Peyer's patch (tissue), 4 donors: ENCODE data around the gene SPECC1L. TPM values are rescaled to one million over a fixed set of nuclear protein-coding genes. Genes with fewer than 3 reads are reported as not detected.
A peak's percentile ranks its signal among the peaks of the same experiment; 100 is the strongest.
"Not testable (repeated sequence)": the region's sequence is repeated elsewhere in the genome, so short reads cannot be mapped to it uniquely, and the experiment has no call there.

Experiments
- DNase-seq, 3 donors: peaks; one replicate each; pipeline ENCODE4 v3.0.0-alpha.2; 2017 to 2019
- H3K27ac ChIP-seq, 4 donors: fragments of 200-600 bp; sonication (generic); one replicate each; pipeline ENCODE4 v1.5.1; 2016 to 2019
- H3K27me3 ChIP-seq, 2 donors: fragments of 200-600 bp; sonication (generic); one replicate each; pipeline ENCODE4 v1.5.1; 2019
- H3K36me3 ChIP-seq, 3 donors: fragments of 200-600 bp; sonication (generic); one replicate each; pipeline ENCODE4 v1.5.1; 2016 to 2019
- H3K4me1 ChIP-seq, 4 donors: fragments of 200-600 bp; sonication (generic); one replicate each; pipeline ENCODE4 v1.5.1; 2016 to 2019
- H3K4me3 ChIP-seq, 4 donors: fragments of 200-600 bp; sonication (generic); 1 replicate in 3 of 4; 2 replicates in 1 of 4; pipeline ENCODE4 v1.5.1; 2016 to 2019; ENCODE audit warnings: mild to moderate bottlenecking in 1 of 4
- H3K9me3 ChIP-seq, 4 donors: fragments of 200-600 bp; sonication (generic); one replicate each; pipeline ENCODE4 v1.5.1; 2016 to 2019; ENCODE audit warnings: mild to moderate bottlenecking in 1 of 4
- POLR2A ChIP-seq, 2 donors: fragments of 450-650 bp; IDR thresholded peaks; one replicate each; pipeline ENCODE4 v1.5.1; 2017; ENCODE audit warnings: antibody characterized with exemption in 2 of 2, mild to moderate bottlenecking in 2 of 2, moderate library complexity in 2 of 2
- total RNA-seq, 4 donors: library from RNA; depleted of rRNA; stranded (reverse); fragments of >200 nt; gene quantifications; one replicate each; pipeline ENCODE4 v1.1.0, GENCODE V29; 2016
- TF ChIP-seq, protein P1 (sequence below), 6 experiments: fragments of 450-650 bp in 4 of 6; fragments of 200-600 bp in 2 of 6; sonication (generic) in 1 of 6; IDR thresholded peaks; one replicate each; pipeline ENCODE4 v1.5.1; 2017 to 2019; ENCODE audit warnings: antibody characterized with exemption in 6 of 6, mild to moderate bottlenecking in 3 of 6, moderate library complexity in 1 of 6

The SPECC1L gene
- total RNA-seq, 4 donors from 2014 or later, result 24.2 to 147 (median 34.4) TPM

DNA sequence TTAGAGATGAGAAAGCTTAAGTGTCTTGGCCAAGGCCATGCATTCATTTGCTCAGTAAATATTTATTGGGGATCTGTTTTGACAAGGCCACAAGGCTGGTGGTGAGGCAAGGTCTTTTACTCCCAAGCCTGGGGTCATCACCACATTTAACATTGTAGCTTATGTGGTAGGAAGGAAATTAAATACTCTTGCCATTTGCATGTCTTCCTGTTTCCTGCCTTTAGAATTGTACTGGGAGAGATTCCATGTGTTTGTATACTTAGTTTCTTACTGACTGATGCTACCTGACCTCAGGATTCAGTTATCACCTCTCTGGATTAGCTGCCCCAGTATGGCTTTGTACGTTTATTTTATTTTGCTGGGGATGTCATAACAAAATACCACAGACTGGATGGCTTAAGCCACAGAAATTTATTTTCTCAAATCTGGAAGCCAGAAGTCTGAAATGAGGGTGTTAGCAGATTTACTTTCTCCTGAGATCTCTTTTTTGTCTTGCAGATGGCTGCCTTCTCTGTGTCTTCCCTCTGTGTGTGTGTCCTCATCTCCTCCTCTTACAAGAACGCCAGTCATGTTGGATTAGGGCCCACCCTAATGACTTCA, 44.8 kb downstream of the SPECC1L start:
- Histone ChIP-seq H3K9me3 (no peaks in the 10 kb centered on the region), H3K27me3 (no peaks in the 10 kb centered on the region), H3K4me1 (no peaks in the 10 kb centered on the region), H3K36me3 (peaks cover 0 to 47% (median 0%) of the 10 kb centered on the region in 3 donors), H3K27ac (no peak overlapping the region), H3K4me3 (no peak overlapping the region)
- TF ChIP-seq, protein P1, sequence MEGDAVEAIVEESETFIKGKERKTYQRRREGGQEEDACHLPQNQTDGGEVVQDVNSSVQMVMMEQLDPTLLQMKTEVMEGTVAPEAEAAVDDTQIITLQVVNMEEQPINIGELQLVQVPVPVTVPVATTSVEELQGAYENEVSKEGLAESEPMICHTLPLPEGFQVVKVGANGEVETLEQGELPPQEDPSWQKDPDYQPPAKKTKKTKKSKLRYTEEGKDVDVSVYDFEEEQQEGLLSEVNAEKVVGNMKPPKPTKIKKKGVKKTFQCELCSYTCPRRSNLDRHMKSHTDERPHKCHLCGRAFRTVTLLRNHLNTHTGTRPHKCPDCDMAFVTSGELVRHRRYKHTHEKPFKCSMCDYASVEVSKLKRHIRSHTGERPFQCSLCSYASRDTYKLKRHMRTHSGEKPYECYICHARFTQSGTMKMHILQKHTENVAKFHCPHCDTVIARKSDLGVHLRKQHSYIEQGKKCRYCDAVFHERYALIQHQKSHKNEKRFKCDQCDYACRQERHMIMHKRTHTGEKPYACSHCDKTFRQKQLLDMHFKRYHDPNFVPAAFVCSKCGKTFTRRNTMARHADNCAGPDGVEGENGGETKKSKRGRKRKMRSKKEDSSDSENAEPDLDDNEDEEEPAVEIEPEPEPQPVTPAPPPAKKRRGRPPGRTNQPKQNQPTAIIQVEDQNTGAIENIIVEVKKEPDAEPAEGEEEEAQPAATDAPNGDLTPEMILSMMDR (IDR thresholded peaks at IDR 0.05), result no peak
- no peak for TF ChIP-seq POLR2A (IDR thresholded peaks at IDR 0.05)
- DNase-seq, result no peak

DNA sequence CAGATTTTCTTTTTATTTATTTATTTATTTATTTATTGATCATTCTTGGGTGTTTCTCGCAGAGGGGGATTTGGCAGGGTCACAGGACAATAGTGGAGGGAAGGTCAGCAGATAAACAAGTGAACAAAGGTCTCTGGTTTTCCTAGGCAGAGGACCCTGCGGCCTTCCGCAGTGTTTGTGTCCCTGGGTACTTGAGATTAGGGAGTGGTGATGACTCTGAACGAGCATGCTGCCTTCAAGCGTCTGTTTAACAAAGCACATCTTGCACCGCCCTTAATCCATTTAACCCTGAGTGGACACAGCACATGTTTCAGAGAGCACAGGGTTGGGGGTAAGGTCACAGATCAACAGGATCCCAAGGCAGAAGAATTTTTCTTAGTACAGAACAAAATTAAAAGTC, 45.6 kb downstream of the SPECC1L start:
- H3K4me3 ChIP-seq, H3K27me3 ChIP-seq, H3K4me1 ChIP-seq, H3K27ac ChIP-seq, H3K9me3 ChIP-seq, DNase-seq: not testable (repeated sequence)
- H3K36me3 ChIP-seq, result peaks cover 0 to 51% (median 0%) of the 10 kb centered on the region in 3 donors

GRCh38 chr22:24317511-24317910, 46.9 kb downstream of the SPECC1L start:
- not testable (repeated sequence) for H3K9me3 ChIP-seq, H3K4me3 ChIP-seq, H3K27me3 ChIP-seq, H3K4me1 ChIP-seq, DNase-seq, H3K27ac ChIP-seq
- H3K36me3 ChIP-seq, result peaks cover 0 to 61% (median 0%) of the 10 kb centered on the region in 3 donors

GRCh38 chr22:24319451-24319850, 48.8 kb downstream of the SPECC1L start:
- no peak for DNase-seq
- Histone ChIP-seq H3K36me3 (peaks cover 0 to 54% (median 0%) of the 10 kb centered on the region in 3 donors), H3K4me3 (no peak overlapping the region), H3K27ac (no peak overlapping the region), H3K9me3 (no peaks in the 10 kb centered on the region), H3K4me1 (peaks cover 0 to 2% (median 0%) of the 10 kb centered on the region in 4 donors), H3K27me3 (no peaks in the 10 kb centered on the region)
- TF ChIP-seq POLR2A (IDR thresholded peaks at IDR 0.05), result no peak
- TF ChIP-seq, protein P1 (IDR thresholded peaks at IDR 0.05), result no peak

DNA sequence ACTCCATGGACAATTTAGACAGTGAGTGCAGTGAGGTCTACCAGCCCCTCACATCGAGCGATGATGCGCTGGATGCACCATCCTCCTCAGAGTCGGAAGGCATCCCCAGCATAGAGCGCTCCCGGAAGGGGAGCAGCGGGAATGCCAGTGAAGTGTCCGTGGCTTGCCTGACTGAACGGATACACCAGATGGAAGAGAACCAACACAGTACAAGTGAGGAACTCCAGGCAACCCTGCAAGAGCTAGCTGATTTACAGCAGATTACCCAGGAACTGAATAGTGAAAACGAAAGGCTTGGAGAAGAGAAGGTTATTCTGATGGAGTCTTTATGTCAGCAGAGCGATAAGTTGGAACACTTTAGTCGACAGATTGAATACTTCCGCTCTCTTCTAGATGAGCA, 51.4 kb downstream of the SPECC1L start:
- H3K36me3 ChIP-seq, result peaks cover 0 to 56% (median 0%) of the 10 kb centered on the region in 3 donors
- DNase-seq, result no peak
- H3K4me3 ChIP-seq, result no peak overlapping the region
- no peaks in the 10 kb centered on the region for H3K27me3 ChIP-seq
- H3K9me3 ChIP-seq, result no peaks in the 10 kb centered on the region
- H3K4me1 ChIP-seq, result peaks cover 0 to 11% (median 0%) of the 10 kb centered on the region in 4 donors
- peak overlapping the region in 1 of 4 donors; percentile 22 for H3K27ac ChIP-seq
- TF ChIP-seq, protein P1 (IDR thresholded peaks at IDR 0.05), result no peak
- no peak for TF ChIP-seq POLR2A (IDR thresholded peaks at IDR 0.05)

DNA sequence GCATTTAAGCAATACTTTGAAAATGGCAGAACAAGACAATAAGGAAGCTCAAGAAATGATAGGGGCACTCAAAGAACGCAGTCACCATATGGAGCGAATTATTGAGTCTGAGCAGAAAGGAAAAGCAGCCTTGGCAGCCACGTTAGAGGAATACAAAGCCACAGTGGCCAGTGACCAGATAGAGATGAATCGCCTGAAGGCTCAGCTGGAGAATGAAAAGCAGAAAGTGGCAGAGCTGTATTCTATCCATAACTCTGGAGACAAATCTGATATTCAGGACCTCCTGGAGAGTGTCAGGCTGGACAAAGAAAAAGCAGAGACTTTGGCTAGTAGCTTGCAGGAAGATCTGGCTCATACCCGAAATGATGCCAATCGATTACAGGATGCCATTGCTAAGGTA, 51.9 kb downstream of the SPECC1L start:
- Histone ChIP-seq H3K36me3 (peaks cover 0 to 56% (median 0%) of the 10 kb centered on the region in 3 donors), H3K27ac (no peak overlapping the region), H3K4me3 (no peak overlapping the region), H3K9me3 (no peaks in the 10 kb centered on the region), H3K27me3 (no peaks in the 10 kb centered on the region), H3K4me1 (peaks cover 0 to 11% (median 0%) of the 10 kb centered on the region in 4 donors)
- TF ChIP-seq, protein P1 (IDR thresholded peaks at IDR 0.05), result no peak
- TF ChIP-seq POLR2A (IDR thresholded peaks at IDR 0.05), result no peak
- no peak for DNase-seq

DNA sequence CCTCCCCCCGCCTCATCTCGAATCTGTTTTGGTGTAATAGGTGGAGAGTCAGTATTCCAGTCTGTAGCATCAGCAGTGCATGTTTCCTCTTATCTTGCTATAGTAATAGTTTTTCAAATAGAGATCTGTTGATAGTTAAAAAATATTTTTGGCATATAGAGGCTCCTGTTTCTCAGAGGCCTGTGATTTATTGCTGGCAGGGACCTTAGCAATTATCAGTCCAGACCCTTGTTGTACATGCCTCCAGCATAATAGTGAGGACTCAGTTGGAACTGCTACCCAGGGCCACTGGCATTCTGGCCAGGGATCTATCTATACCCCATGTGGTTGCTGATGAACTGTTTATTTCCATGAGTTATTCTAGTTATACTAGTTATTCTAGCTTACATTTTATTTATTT, 52.6 kb downstream of the SPECC1L start:
- H3K36me3 ChIP-seq, result peaks cover 0 to 61% (median 0%) of the 10 kb centered on the region in 3 donors
- peaks cover 0 to 11% (median 0%) of the 10 kb centered on the region in 4 donors for H3K4me1 ChIP-seq
- no peaks in the 10 kb centered on the region for H3K9me3 ChIP-seq
- H3K27ac ChIP-seq, result no peak overlapping the region
- no peak overlapping the region for H3K4me3 ChIP-seq
- no peaks in the 10 kb centered on the region for H3K27me3 ChIP-seq
- DNase-seq, result no peak
- TF ChIP-seq, protein P1 (IDR thresholded peaks at IDR 0.05), result no peak
- TF ChIP-seq POLR2A (IDR thresholded peaks at IDR 0.05), result no peak
